IMR-90 (cell line): ENCODE results near the gene PPP1R9B. TPM values are rescaled to one million over a fixed set of nuclear protein-coding genes. Genes with fewer than 3 reads are reported as not detected.

ENCODE experiments used
- ATAC-seq: fragments of 200-7000 bp; cut with Tn5 transposase; 2 replicates; pipeline ENCODE4 v1.9.1; 2020; ENCODE audit warnings: low read depth, mild to moderate bottlenecking, moderate library complexity
- BruUV-seq: library from RNA; stranded (reverse); fragments of 400-500 nt; replicated peaks from 2 replicates; lab custom pipeline; 2021; lab: Mats Ljungman, UMichigan
- CTCF ChIA-PET: fragments of 300-600 bp; formaldehyde crosslinking; extraction: SDS; loops from one replicate; lab custom pipeline; 2021; ENCODE audit warnings: antibody characterized with exemption; lab: Yijun Ruan, JAX
- POLR2A ChIA-PET: fragments of 300-600 bp; sonication (Branson Sonifier 250); formaldehyde crosslinking; loops from one replicate; lab custom pipeline; 2022; ENCODE audit warnings: antibody characterized with exemption; ENCODE audit not compliant: unreplicated experiment; lab: Charles Lee
- DNase-seq: peaks from one replicate; pipeline ENCODE4 v3.0.0; 2013
- H2AFZ ChIP-seq: replicated peaks from 2 replicates; pipeline ENCODE3; 2013; ENCODE audit warnings: low read length, mild to moderate bottlenecking; ENCODE audit not compliant: poor library complexity
- H2AK5ac ChIP-seq: 2 replicates; pipeline ENCODE4 v1.6.1; 2013; ENCODE audit warnings: low read depth, low read length, inconsistent platforms
- H2AK9ac ChIP-seq: replicated peaks from 2 replicates; pipeline ENCODE3; 2013; ENCODE audit warnings: mild to moderate bottlenecking, low read depth, low read length, moderate library complexity; ENCODE audit not compliant: poor library complexity
- H2BK120ac ChIP-seq: 2 replicates; pipeline ENCODE4 v1.6.1; 2013; ENCODE audit warnings: low read depth, low read length, inconsistent platforms
- H2BK15ac ChIP-seq: 3 replicates; pipeline ENCODE4 v1.6.1; 2013; ENCODE audit warnings: low read depth, low read length, inconsistent platforms
- H2BK20ac ChIP-seq: 2 replicates; pipeline ENCODE4 v1.6.1; 2013; ENCODE audit warnings: low read depth, mild to moderate bottlenecking, inconsistent platforms, low read length, moderate library complexity
- H2BK5ac ChIP-seq: 2 replicates; pipeline ENCODE4 v1.6.1; 2013; ENCODE audit warnings: mild to moderate bottlenecking, low read depth, low read length, inconsistent platforms; ENCODE audit not compliant: poor library complexity, severe bottlenecking
- H3K14ac ChIP-seq: replicated peaks from 2 replicates; pipeline ENCODE4 v1.6.1; 2013; ENCODE audit warnings: low read depth, low read length, inconsistent platforms
- H3K18ac ChIP-seq: 2 replicates; pipeline ENCODE4 v1.6.1; 2013; ENCODE audit warnings: low read depth, low read length, control low read depth
- H3K23ac ChIP-seq: 2 replicates; pipeline ENCODE4 v1.6.1; 2013; ENCODE audit warnings: low read depth, low read length, inconsistent platforms
- H3K27ac ChIP-seq: 2 replicates; pipeline ENCODE4 v1.5.1; 2013; ENCODE audit warnings: mild to moderate bottlenecking, control low read depth, low read length; ENCODE audit not compliant: insufficient read depth
- H3K27me3 ChIP-seq: 2 replicates; pipeline ENCODE4 v1.6.1; 2013; ENCODE audit warnings: low read length; ENCODE audit not compliant: control insufficient read depth, insufficient read depth
- H3K36me3 ChIP-seq: 2 replicates; pipeline ENCODE4 v1.6.1; 2013; ENCODE audit warnings: low read length, mixed read lengths; ENCODE audit not compliant: control insufficient read depth, insufficient read depth
- H3K4ac ChIP-seq: 2 replicates; pipeline ENCODE4 v1.6.1; 2013; ENCODE audit warnings: low read depth, low read length, inconsistent platforms
- H3K4me1 ChIP-seq: 2 replicates; pipeline ENCODE4 v1.6.1; 2013; ENCODE audit warnings: low read length, mixed read lengths; ENCODE audit not compliant: control insufficient read depth, insufficient read depth
- H3K4me2 ChIP-seq: 2 replicates; pipeline ENCODE4 v1.6.1; 2013; ENCODE audit warnings: low read depth, mild to moderate bottlenecking, control low read depth, low read length, moderate library complexity
- H3K4me3 ChIP-seq: 2 replicates; pipeline ENCODE4 v1.5.1; 2013; ENCODE audit warnings: low read depth, mild to moderate bottlenecking, control low read depth, low read length, moderate library complexity; ENCODE audit not compliant: insufficient read depth
- H3K56ac ChIP-seq: 2 replicates; pipeline ENCODE4 v1.6.1; 2013; ENCODE audit warnings: low read length, inconsistent platforms; ENCODE audit not compliant: insufficient read depth; ENCODE audit errors: extremely low read depth
- H3K79me1 ChIP-seq, 2 experiments: 2 replicates each; pipeline ENCODE4 v1.6.1; 2013; ENCODE audit warnings: low read length in 2 of 2, inconsistent platforms in 1 of 2, low read depth in 1 of 2
- H3K9ac ChIP-seq: 2 replicates; pipeline ENCODE4 v1.6.1; 2013; ENCODE audit warnings: low read depth, low read length, control low read depth
- H3K9me1 ChIP-seq: 2 replicates; pipeline ENCODE4 v1.6.1; 2013; ENCODE audit warnings: low read length, inconsistent platforms; ENCODE audit not compliant: insufficient read depth
- H3K9me3 ChIP-seq: 2 replicates; pipeline ENCODE4 v1.6.1; 2013; ENCODE audit warnings: low read length; ENCODE audit not compliant: control insufficient read depth, insufficient read depth
- H4K20me1 ChIP-seq: 2 replicates; pipeline ENCODE4 v1.6.1; 2013; ENCODE audit warnings: low read length, inconsistent platforms; ENCODE audit not compliant: insufficient read depth
- H4K5ac ChIP-seq: 2 replicates; pipeline ENCODE4 v1.6.1; 2013; ENCODE audit warnings: mild to moderate bottlenecking, low read depth, low read length, control low read depth
- H4K8ac ChIP-seq, 2 experiments: 2 replicates each; pipeline ENCODE4 v1.6.1; 2013; ENCODE audit warnings: low read depth in 2 of 2, low read length in 2 of 2, control low read depth in 1 of 2, inconsistent platforms in 1 of 2
- H4K91ac ChIP-seq: 2 replicates; pipeline ENCODE4 v1.6.1; 2013; ENCODE audit warnings: low read depth, low read length, inconsistent platforms; ENCODE audit not compliant: insufficient read depth
- BHLHE40 ChIP-seq: fragments of 150-350 bp; IDR thresholded peaks from 2 replicates; pipeline ENCODE4 v1.6.1; 2016; ENCODE audit warnings: mild to moderate bottlenecking, low read depth, low read length
- CEBPB ChIP-seq: IDR thresholded peaks from 2 replicates; pipeline ENCODE4 v1.6.1; 2012; ENCODE audit warnings: low read depth, low read length, improper control_type of control experiment
- CHD1 ChIP-seq: IDR thresholded peaks from 2 replicates; pipeline ENCODE4 v1.6.1; 2012; ENCODE audit warnings: low read depth, low read length, improper control_type of control experiment
- CTCF ChIP-seq: conservative IDR thresholded peaks from 2 replicates; pipeline ENCODE4 v1.5.1; 2012; ENCODE audit warnings: mild to moderate bottlenecking, low read depth, low read length, improper control_type of control experiment
- ELK1 ChIP-seq: fragments of 150-350 bp; IDR thresholded peaks from 2 replicates; pipeline ENCODE4 v1.6.1; 2016; ENCODE audit warnings: low read depth, mild to moderate bottlenecking, low read length, moderate library complexity, borderline replicate concordance
- FOS ChIP-seq: fragments of 150-350 bp; IDR thresholded peaks from 2 replicates; pipeline ENCODE4 v1.6.1; 2016; ENCODE audit warnings: low read depth, low read length
- MAFK ChIP-seq: IDR thresholded peaks from 2 replicates; pipeline ENCODE4 v1.6.1; 2012; ENCODE audit warnings: low read depth, low read length, improper control_type of control experiment
- MAZ ChIP-seq: IDR thresholded peaks from 2 replicates; pipeline ENCODE4 v1.6.1; 2012; ENCODE audit warnings: low read depth, mild to moderate bottlenecking, low read length, improper control_type of control experiment, moderate library complexity, borderline replicate concordance
- MXI1 ChIP-seq: IDR thresholded peaks from 2 replicates; pipeline ENCODE4 v1.6.1; 2012; ENCODE audit warnings: low read depth, mild to moderate bottlenecking, low read length, moderate library complexity, borderline replicate concordance
- NFE2L2 ChIP-seq: fragments of 150-350 bp; IDR thresholded peaks from 2 replicates; pipeline ENCODE4 v1.6.1; 2016; ENCODE audit warnings: low read depth, mild to moderate bottlenecking, low read length
- POLR2A ChIP-seq: IDR thresholded peaks from 2 replicates; pipeline ENCODE4 v1.6.1; 2012; ENCODE audit warnings: mild to moderate bottlenecking, low read depth, low read length
- RAD21 ChIP-seq: IDR thresholded peaks from 2 replicates; pipeline ENCODE4 v1.6.1; 2012; ENCODE audit warnings: low read length, improper control_type of control experiment
- RFX5 ChIP-seq: IDR thresholded peaks from 2 replicates; pipeline ENCODE4 v1.8.0; 2012; ENCODE audit warnings: low read depth, mild to moderate bottlenecking, low read length, moderate library complexity
- SMC3 ChIP-seq: fragments of 150-350 bp; IDR thresholded peaks from 2 replicates; pipeline ENCODE4 v1.6.1; 2016; ENCODE audit warnings: low read depth, mild to moderate bottlenecking, antibody characterized with exemption, low read length, moderate library complexity
- USF2 ChIP-seq: fragments of 150-350 bp; IDR thresholded peaks from 2 replicates; pipeline ENCODE4 v1.6.1; 2017; ENCODE audit warnings: mild to moderate bottlenecking, antibody characterized with exemption, low read length, low read depth
- WGBS, 2 experiments: methylation state at CpG; one replicate each; pipeline versions ENCODE4 v1.1.5 to v1.1.7; 2013; ENCODE audit warnings: missing lambda C conversion rate in 2 of 2; ENCODE audit not compliant: insufficient read length in 1 of 2; ENCODE audit errors: extremely low coverage in 2 of 2; 5-methylcytosine and 5-hydroxymethylcytosine counted together
- dilution Hi-C: fragments of 300-500 bp; cut with HindIII; formaldehyde crosslinking; loops from one replicate; pipeline ENCODE4 v1.14.3; 2018; ENCODE audit warnings: low sequenced_read_pairs; ENCODE audit not compliant: unreplicated experiment
- in situ Hi-C: fragments of 300-500 bp; cut with MboI; formaldehyde crosslinking; loops from 3 replicates; pipeline ENCODE4 v1.14.3; 2019; ENCODE audit warnings: low sequenced_read_pairs, inconsistent platforms, mixed read lengths
- intact Hi-C: fragments of 100-400 bp; cut with micrococcal nuclease; formaldehyde crosslinking; loops from 2 replicates; pipeline ENCODE4 v1.10.0; 2022
- polyA plus RNA-seq, 3 experiments: library from polyadenylated mRNA; depleted of rRNA; stranded (reverse); fragments of >200 nt; gene quantifications; 2 replicates each; pipeline ENCODE4 v1.2.3, GENCODE V29; 2012; ENCODE audit warnings: low replicate concordance in 1 of 3
- total RNA-seq: library from RNA; depleted of rRNA; stranded (reverse); fragments of >200 nt; gene quantifications from 2 replicates; pipeline ENCODE4 v1.2.3, GENCODE V29; 2012

Gene PPP1R9B
- total and polyA plus RNA-seq, 2 of the 4 experiments (the other 2 are of a cell fraction), result 23.0 to 28.0 TPM

- no peak overlapping the region for H3K4me2 ChIP-seq
- no TSS peak for BruUV-seq
- H4K20me1 ChIP-seq, result peaks cover 6% of the 10 kb centered on the region
- ATAC-seq, result peak; percentile 98
- H2BK5ac ChIP-seq, result no peak overlapping the region
- peak; percentile 72 for DNase-seq
- H2BK120ac ChIP-seq, result no peak overlapping the region
- no peak overlapping the region for H3K9ac ChIP-seq
- H3K27me3 ChIP-seq, result no peaks in the 10 kb centered on the region
- peak overlapping the region; percentile 80; the same call in 1 of the 2 replicates for H2AK5ac ChIP-seq
- POLR2A ChIA-PET, result no interaction called here
- H2AFZ ChIP-seq, result peak overlapping the region; percentile 70
- H3K4me1 ChIP-seq, result no peaks in the 10 kb centered on the region
- no peaks in the 10 kb centered on the region for H3K9me1 ChIP-seq
- dilution Hi-C loops, result no loop called here
- H3K36me3 ChIP-seq, result peaks cover 21% of the 10 kb centered on the region
- H4K91ac ChIP-seq, result no peak overlapping the region
- H3K27ac ChIP-seq, result no peak overlapping the region
- peaks cover 0 to 10% of the 10 kb centered on the region in 2 experiments; a peak in 1 of 4 replicates for H3K79me1 ChIP-seq
- H3K56ac ChIP-seq, result no peak overlapping the region
- H2AK9ac ChIP-seq, result peak overlapping the region; percentile 3
- 47% methylated on average over 3 of the region's 10 CpGs; no CpG with 5 or more reads in 1 of the 2 experiments for WGBS, 2 experiments
- H3K23ac ChIP-seq, result no peak overlapping the region
- H3K9me3 ChIP-seq, result no peaks in the 10 kb centered on the region
- no peak overlapping the region for H4K5ac ChIP-seq
- no peak overlapping the region for H3K4ac ChIP-seq
- no peak overlapping the region for H4K8ac ChIP-seq
- H3K4me3 ChIP-seq, result no peak overlapping the region
- H3K18ac ChIP-seq, result no peak overlapping the region
- H3K14ac ChIP-seq, result no peak overlapping the region
- H2BK15ac ChIP-seq, result no peak overlapping the region
- no peak overlapping the region for H2BK20ac ChIP-seq
- intact Hi-C loops, result loop anchor here (1.0 kb wide), 3 partner anchors 60 to 226 kb away; no protein-coding TSS in a partner anchor
- in situ Hi-C loops, result loop anchor here (5.0 kb wide), 2 partner anchors 60 to 225 kb away; no protein-coding TSS in a partner anchor
- CTCF ChIA-PET, result interaction anchor here (0.6 to 2.0 kb wide), 9 partner anchors 13 to 1052 kb away, joined by 3 to 11 read pairs (median 4); no protein-coding TSS in a partner anchor
- no peak for TF ChIP-seq RFX5
- TF ChIP-seq CTCF, result peak; percentile 97
- TF ChIP-seq CHD1, result no peak
- TF ChIP-seq POLR2A, result no peak; the same call in 1 of the 2 replicates
- peak; percentile 98 for TF ChIP-seq RAD21
- TF ChIP-seq CEBPB, result no peak
- 0 out of 2 replicates have a peak, but pooled peaks have one; percentile 23 for TF ChIP-seq MXI1
- no peak for TF ChIP-seq MAFK
- no peak for TF ChIP-seq NFE2L2
- no peak for TF ChIP-seq ELK1
- no peak for TF ChIP-seq BHLHE40
- TF ChIP-seq MAZ, result peak; percentile 30; the same call in 1 of the 2 replicates
- TF ChIP-seq USF2, result no peak
- no peak for TF ChIP-seq FOS
- peak; percentile 91 for TF ChIP-seq SMC3
Measured at GRCh38 chr17:50087246-50087911, 63.1 kb downstream of the PPP1R9B start.
